GM18868 (cell line): ENCODE measurements around the gene AOPEP.
A peak's percentile ranks its signal among the peaks of the same experiment; 100 is the strongest.

ENCODE experiments used
- ATAC-seq: cut with Tn5 transposase; IDR thresholded peaks from one replicate; pipeline ENCODE4 v1.9.1; 2021; ENCODE audit warnings: mild to moderate bottlenecking, moderate library complexity; ENCODE audit not compliant: unreplicated experiment

The AOPEP gene

GRCh38 chr9:94983552-94983951 lies 257.1 kb downstream of the AOPEP start:
- no peak for ATAC-seq

GRCh38 chr9:94984891-94985476 lies 258.5 kb downstream of the AOPEP start:
- ATAC-seq = no peak

- no peak for ATAC-seq
These were observed 259.1 kb downstream of the AOPEP start for GRCh38 chr9:94985649-94986048.

- no peak for ATAC-seq
These were observed 261.2 kb downstream of the AOPEP start for GRCh38 chr9:94987731-94988130.

- ATAC-seq = no peak
These were observed 264.5 kb downstream of the AOPEP start for GRCh38 chr9:94990897-94991561.

- ATAC-seq = no peak
These were observed 265.7 kb downstream of the AOPEP start for GRCh38 chr9:94991961-94992907.

- ATAC-seq = no peak
These were observed 266.8 kb downstream of the AOPEP start for GRCh38 chr9:94993160-94993820.

GRCh38 chr9:94993821-94994165 lies 267.3 kb downstream of the AOPEP start:
- no peak for ATAC-seq

- no peak for ATAC-seq
These were observed 268.7 kb downstream of the AOPEP start for GRCh38 chr9:94995048-94995693.

GRCh38 chr9:94996641-94997040 lies 270.1 kb downstream of the AOPEP start:
- no peak for ATAC-seq

- ATAC-seq = no peak
These were observed 271.2 kb downstream of the AOPEP start for GRCh38 chr9:94997727-94998126.

- ATAC-seq = no peak
These were observed 273.3 kb downstream of the AOPEP start for GRCh38 chr9:94999832-95000231.

- ATAC-seq = no peak
These were observed 274.3 kb downstream of the AOPEP start for GRCh38 chr9:95000821-95001220.

GRCh38 chr9:95001720-95002119 lies 275.2 kb downstream of the AOPEP start:
- ATAC-seq = no peak

GRCh38 chr9:95003689-95004410 lies 277.4 kb downstream of the AOPEP start:
- ATAC-seq = no peak

- ATAC-seq = peak; percentile 67
These were observed 278.1 kb downstream of the AOPEP start for GRCh38 chr9:95004411-95005277.

GRCh38 chr9:95005278-95006143 lies 279.0 kb downstream of the AOPEP start:
- peak; percentile 20 for ATAC-seq

- no peak for ATAC-seq
These were observed 280.8 kb downstream of the AOPEP start for GRCh38 chr9:95007226-95007869.
